ENCODE data around the gene EML3.

DNA sequence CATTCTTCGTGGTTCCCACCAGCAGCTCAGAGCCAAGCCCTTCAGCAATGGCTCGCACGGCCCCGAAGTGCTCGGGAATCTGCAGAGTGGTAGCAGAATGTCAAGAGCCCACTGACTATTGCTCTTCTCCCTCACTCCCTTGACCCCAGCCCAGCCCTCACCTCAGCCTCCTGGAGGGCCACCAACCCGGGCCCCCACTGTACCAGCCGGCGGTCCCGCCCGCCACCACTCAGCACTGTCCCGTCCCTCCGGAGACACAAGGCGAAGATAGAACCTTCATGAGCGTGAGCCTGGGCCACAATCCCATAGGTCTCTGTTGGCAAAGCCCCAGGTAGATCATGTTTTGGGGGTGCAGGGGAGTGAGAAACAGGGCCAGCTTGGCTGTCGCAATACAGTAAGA lies 6.7 kb downstream of the EML3 start:
- TF ChIP-seq EP300 (IDR thresholded peaks at IDR 0.05) (no peak), POLR2A (IDR thresholded peaks at IDR 0.05) (no peak)
- TF ChIP-seq, protein P1, sequence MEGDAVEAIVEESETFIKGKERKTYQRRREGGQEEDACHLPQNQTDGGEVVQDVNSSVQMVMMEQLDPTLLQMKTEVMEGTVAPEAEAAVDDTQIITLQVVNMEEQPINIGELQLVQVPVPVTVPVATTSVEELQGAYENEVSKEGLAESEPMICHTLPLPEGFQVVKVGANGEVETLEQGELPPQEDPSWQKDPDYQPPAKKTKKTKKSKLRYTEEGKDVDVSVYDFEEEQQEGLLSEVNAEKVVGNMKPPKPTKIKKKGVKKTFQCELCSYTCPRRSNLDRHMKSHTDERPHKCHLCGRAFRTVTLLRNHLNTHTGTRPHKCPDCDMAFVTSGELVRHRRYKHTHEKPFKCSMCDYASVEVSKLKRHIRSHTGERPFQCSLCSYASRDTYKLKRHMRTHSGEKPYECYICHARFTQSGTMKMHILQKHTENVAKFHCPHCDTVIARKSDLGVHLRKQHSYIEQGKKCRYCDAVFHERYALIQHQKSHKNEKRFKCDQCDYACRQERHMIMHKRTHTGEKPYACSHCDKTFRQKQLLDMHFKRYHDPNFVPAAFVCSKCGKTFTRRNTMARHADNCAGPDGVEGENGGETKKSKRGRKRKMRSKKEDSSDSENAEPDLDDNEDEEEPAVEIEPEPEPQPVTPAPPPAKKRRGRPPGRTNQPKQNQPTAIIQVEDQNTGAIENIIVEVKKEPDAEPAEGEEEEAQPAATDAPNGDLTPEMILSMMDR (IDR thresholded peaks at IDR 0.05): no peak
